Smooth muscle cell (in vitro differentiated cells): ENCODE results near the gene WASF3. TPM values are rescaled to one million over a fixed set of nuclear protein-coding genes. Genes with fewer than 3 reads are reported as not detected.

Experiments used
- DNase-seq: peaks from one replicate; lab custom pipeline; 2025; ENCODE audit not compliant: unreplicated experiment; lab: John Stamatoyannopoulos, UW
- H2AFZ ChIP-seq: fragments of 200-600 bp; sonication (generic); 2 replicates; pipeline ENCODE4 v1.6.0; 2016; ENCODE audit warnings: antibody characterized with exemption, low read depth, mild to moderate bottlenecking
- H3F3A ChIP-seq: fragments of 200-600 bp; sonication (generic); 2 replicates; pipeline ENCODE4 v1.6.0; 2017; ENCODE audit warnings: antibody characterized with exemption, low read depth
- H3K27ac ChIP-seq: fragments of 200-600 bp; sonication (generic); 2 replicates; pipeline ENCODE4 v1.5.1; 2016; ENCODE audit warnings: low read depth, mild to moderate bottlenecking
- H3K27me3 ChIP-seq: fragments of 200-600 bp; sonication (generic); 2 replicates; pipeline ENCODE4 v1.6.1; 2016; ENCODE audit warnings: low read depth, mild to moderate bottlenecking
- H3K36me3 ChIP-seq: fragments of 200-600 bp; sonication (generic); 2 replicates; pipeline ENCODE4 v1.5.1; 2016; ENCODE audit warnings: low read depth
- H3K4me1 ChIP-seq: fragments of 200-600 bp; sonication (generic); 2 replicates; pipeline ENCODE4 v1.5.1; 2016; ENCODE audit warnings: low read depth
- H3K4me2 ChIP-seq: fragments of 200-600 bp; sonication (generic); 2 replicates; pipeline ENCODE4 v1.6.0; 2016; ENCODE audit warnings: mild to moderate bottlenecking
- H3K4me3 ChIP-seq: fragments of 200-600 bp; sonication (generic); 2 replicates; pipeline ENCODE4 v1.5.1; 2016; ENCODE audit warnings: mild to moderate bottlenecking
- H3K79me2 ChIP-seq: fragments of 200-600 bp; sonication (generic); 2 replicates; pipeline ENCODE4 v1.6.0; 2016; ENCODE audit warnings: low read depth, mild to moderate bottlenecking
- H3K9ac ChIP-seq: fragments of 200-600 bp; sonication (generic); 2 replicates; pipeline ENCODE4 v1.6.0; 2016; ENCODE audit warnings: low read depth
- H3K9me3 ChIP-seq: fragments of 200-600 bp; sonication (generic); replicated peaks from 2 replicates; pipeline ENCODE4 v1.5.1; 2016; ENCODE audit warnings: low read depth
- H4K20me1 ChIP-seq: fragments of 200-600 bp; sonication (generic); 2 replicates; pipeline ENCODE4 v1.6.0; 2016; ENCODE audit warnings: low read depth
- WGBS: methylation state at CpG from one replicate; pipeline ENCODE4 v1.1.7; 2016; ENCODE audit warnings: low lambda C conversion rate; 5-methylcytosine and 5-hydroxymethylcytosine counted together
- polyA plus RNA-seq: library from polyadenylated mRNA; unstranded; fragments of >200 nt; fragmentation: Nextera tagmentation; extraction: Ambion mirVana; gene quantifications from 2 replicates; pipeline ENCODE4 v1.2.1, GENCODE V29; 2016
- total RNA-seq: library from RNA; depleted of rRNA; stranded (reverse); fragments of >200 nt; gene quantifications from 2 replicates; pipeline ENCODE4 v1.2.3, GENCODE V29; 2014
- TF ChIP-seq, protein P1 (sequence below): fragments of 200-600 bp; sonication (generic); IDR thresholded peaks from 2 replicates; pipeline ENCODE4 v1.5.1; 2017; ENCODE audit warnings: borderline replicate concordance, mild to moderate bottlenecking, antibody characterized with exemption; ENCODE audit not compliant: insufficient read depth, poor library complexity, severe bottlenecking

The WASF3 gene
- total and polyA plus RNA-seq, 2 experiments from 2014 or later: 4.0 to 5.8 TPM

GRCh38 chr13:26651234-26651633 lies 93.8 kb downstream of the WASF3 start:
- H2AFZ ChIP-seq: no peak overlapping the region
- no peaks in the 10 kb centered on the region for H3F3A ChIP-seq
- H3K79me2 ChIP-seq: no peaks in the 10 kb centered on the region
- H3K4me2 ChIP-seq: no peak overlapping the region
- H3K36me3 ChIP-seq: no peaks in the 10 kb centered on the region
- TF ChIP-seq, protein P1, sequence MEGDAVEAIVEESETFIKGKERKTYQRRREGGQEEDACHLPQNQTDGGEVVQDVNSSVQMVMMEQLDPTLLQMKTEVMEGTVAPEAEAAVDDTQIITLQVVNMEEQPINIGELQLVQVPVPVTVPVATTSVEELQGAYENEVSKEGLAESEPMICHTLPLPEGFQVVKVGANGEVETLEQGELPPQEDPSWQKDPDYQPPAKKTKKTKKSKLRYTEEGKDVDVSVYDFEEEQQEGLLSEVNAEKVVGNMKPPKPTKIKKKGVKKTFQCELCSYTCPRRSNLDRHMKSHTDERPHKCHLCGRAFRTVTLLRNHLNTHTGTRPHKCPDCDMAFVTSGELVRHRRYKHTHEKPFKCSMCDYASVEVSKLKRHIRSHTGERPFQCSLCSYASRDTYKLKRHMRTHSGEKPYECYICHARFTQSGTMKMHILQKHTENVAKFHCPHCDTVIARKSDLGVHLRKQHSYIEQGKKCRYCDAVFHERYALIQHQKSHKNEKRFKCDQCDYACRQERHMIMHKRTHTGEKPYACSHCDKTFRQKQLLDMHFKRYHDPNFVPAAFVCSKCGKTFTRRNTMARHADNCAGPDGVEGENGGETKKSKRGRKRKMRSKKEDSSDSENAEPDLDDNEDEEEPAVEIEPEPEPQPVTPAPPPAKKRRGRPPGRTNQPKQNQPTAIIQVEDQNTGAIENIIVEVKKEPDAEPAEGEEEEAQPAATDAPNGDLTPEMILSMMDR: no peak
- H3K27me3 ChIP-seq: no peaks in the 10 kb centered on the region
- DNase-seq: no peak
- peaks cover under 1% of the 10 kb centered on the region for H3K4me1 ChIP-seq
- H3K9ac ChIP-seq: no peak overlapping the region
- no peaks in the 10 kb centered on the region for H3K9me3 ChIP-seq
- H3K4me3 ChIP-seq: no peak overlapping the region
- 97% methylated on average over 1 of the region's 1 CpG for WGBS
- H3K27ac ChIP-seq: no peak overlapping the region
- H4K20me1 ChIP-seq: peaks cover 3% of the 10 kb centered on the region

GRCh38 chr13:26653310-26653709 lies 95.8 kb downstream of the WASF3 start:
- H3K4me2 ChIP-seq: no peak overlapping the region
- peaks cover 11% of the 10 kb centered on the region for H3K4me1 ChIP-seq
- H3K27ac ChIP-seq: no peak overlapping the region
- no peaks in the 10 kb centered on the region for H3K79me2 ChIP-seq
- no peak for DNase-seq
- no peak overlapping the region for H3K9ac ChIP-seq
- no peaks in the 10 kb centered on the region for H3F3A ChIP-seq
- H3K4me3 ChIP-seq: no peak overlapping the region
- peaks cover 3% of the 10 kb centered on the region for H4K20me1 ChIP-seq
- TF ChIP-seq, protein P1: no peak
- no peaks in the 10 kb centered on the region for H3K27me3 ChIP-seq
- WGBS: 87% methylated on average over 4 of the region's 4 CpGs
- H2AFZ ChIP-seq: no peak overlapping the region
- no peaks in the 10 kb centered on the region for H3K9me3 ChIP-seq
- no peaks in the 10 kb centered on the region for H3K36me3 ChIP-seq

GRCh38 chr13:26653842-26654241 lies 96.4 kb downstream of the WASF3 start:
- H3K9me3 ChIP-seq: no peaks in the 10 kb centered on the region
- H3K36me3 ChIP-seq: no peaks in the 10 kb centered on the region
- H3K27me3 ChIP-seq: no peaks in the 10 kb centered on the region
- DNase-seq: no peak
- H3K4me3 ChIP-seq: no peak overlapping the region
- H2AFZ ChIP-seq: no peak overlapping the region
- no peaks in the 10 kb centered on the region for H3F3A ChIP-seq
- H4K20me1 ChIP-seq: peaks cover 3% of the 10 kb centered on the region
- TF ChIP-seq, protein P1: no peak
- 87% methylated on average over 4 of the region's 4 CpGs for WGBS
- no peaks in the 10 kb centered on the region for H3K79me2 ChIP-seq
- no peak overlapping the region for H3K4me2 ChIP-seq
- peaks cover 13% of the 10 kb centered on the region for H3K4me1 ChIP-seq
- no peak overlapping the region for H3K9ac ChIP-seq
- H3K27ac ChIP-seq: no peak overlapping the region

GRCh38 chr13:26656919-26657318 lies 99.4 kb downstream of the WASF3 start:
- Histone ChIP-seq H3K9ac (no peak overlapping the region), H4K20me1 (peaks cover 3% of the 10 kb centered on the region), H3K4me3 (no peak overlapping the region), H3K4me2 (no peak overlapping the region), H3F3A (no peaks in the 10 kb centered on the region), H3K4me1 (peaks cover 13% of the 10 kb centered on the region), H2AFZ (no peak overlapping the region), H3K36me3 (no peaks in the 10 kb centered on the region), H3K27me3 (no peaks in the 10 kb centered on the region), H3K9me3 (no peaks in the 10 kb centered on the region), H3K27ac (no peak overlapping the region), H3K79me2 (no peaks in the 10 kb centered on the region)
- 69% methylated on average over 4 of the region's 4 CpGs for WGBS
- no peak for DNase-seq
- TF ChIP-seq, protein P1: no peak
